GM12878 (cell line): ENCODE results near the gene NFASC. TPM values are rescaled to one million over a fixed set of nuclear protein-coding genes. Genes with fewer than 3 reads are reported as not detected.

Source experiments
- ATAC-seq: fragments of 200-7000 bp; cut with Tn5 transposase; 3 replicates; pipeline ENCODE4 v1.9.1; 2020; ENCODE audit warnings: mild to moderate bottlenecking, moderate library complexity
- BruUV-seq: library from RNA; stranded (reverse); fragments of 400-500 nt; replicated peaks from 2 replicates; lab custom pipeline; 2021; lab: Mats Ljungman, UMichigan
- CTCF ChIA-PET: fragments of 300-600 bp; sonication (Branson Sonifier 250); formaldehyde crosslinking; extraction: SDS; loops from one replicate; lab custom pipeline; 2021; ENCODE audit warnings: inconsistent platforms; lab: Yijun Ruan, JAX
- POLR2A ChIA-PET: fragments of 350-600 bp; formaldehyde crosslinking; extraction: SDS; loops from one replicate; lab custom pipeline; 2021; ENCODE audit warnings: inconsistent platforms; lab: Charles Lee
- RAD21 ChIA-PET: fragments of 300-600 bp; sonication (Branson Sonifier 250); formaldehyde crosslinking; loops from one replicate; lab custom pipeline; 2023; ENCODE audit warnings: antibody characterized with exemption; ENCODE audit not compliant: unreplicated experiment; lab: Charles Lee
- SMC1A ChIA-PET: fragments of 300-600 bp; sonication (Branson Sonifier 250); formaldehyde crosslinking; loops from one replicate; lab custom pipeline; 2023; ENCODE audit not compliant: unreplicated experiment, uncharacterized antibody; lab: Charles Lee
- DNase-seq: peaks from one replicate; pipeline ENCODE4 v3.0.0-alpha.2; 2011; ENCODE audit warnings: low read depth, low spot score
- FAIRE-seq: peaks from 3 replicates; lab custom pipeline; 2011; peaks lifted over from hg19 to GRCh38; lab: Jason Lieb, UNC
- H2AFZ ChIP-seq: 2 replicates; pipeline ENCODE4 v1.6.0; 2011; ENCODE audit warnings: low read depth, low read length, control low read depth; ENCODE audit not compliant: control insufficient read depth
- H3K27ac ChIP-seq: 2 replicates; pipeline ENCODE4 v1.5.1; 2011; ENCODE audit warnings: control low read depth; ENCODE audit not compliant: control insufficient read depth, insufficient read depth
- H3K27me3 ChIP-seq, 2 experiments: replicated peaks in 1 of 2; 2 replicates each; pipeline versions ENCODE4 v1.6.0 to v1.6.1; 2011; ENCODE audit warnings: low read length in 1 of 2; ENCODE audit not compliant: control insufficient read depth in 2 of 2, insufficient read depth in 2 of 2
- H3K36me3 ChIP-seq, 2 experiments: 2 replicates each; pipeline ENCODE4 v1.5.1; 2011; ENCODE audit warnings: low read length in 1 of 2; ENCODE audit not compliant: control insufficient read depth in 2 of 2, insufficient read depth in 2 of 2
- H3K4me1 ChIP-seq: 2 replicates; pipeline ENCODE4 v1.6.1; 2011; ENCODE audit warnings: mild to moderate bottlenecking, low read length, moderate library complexity, mixed read lengths; ENCODE audit not compliant: control insufficient read depth, insufficient read depth
- H3K4me2 ChIP-seq: 2 replicates; pipeline ENCODE4 v1.6.0; 2011; ENCODE audit warnings: control low read depth; ENCODE audit not compliant: control insufficient read depth, insufficient read depth
- H3K4me3 ChIP-seq: fragments of 200-600 bp; sonication (generic); 2 replicates; pipeline ENCODE4 v1.5.1; 2016
- H3K79me2 ChIP-seq: 2 replicates; pipeline ENCODE4 v1.6.0; 2011; ENCODE audit warnings: low read length; ENCODE audit not compliant: control insufficient read depth, insufficient read depth
- H3K9ac ChIP-seq: 2 replicates; pipeline ENCODE4 v1.8.0; 2011; ENCODE audit warnings: low read length, control low read depth, mixed read lengths; ENCODE audit not compliant: control insufficient read depth, insufficient read depth
- H3K9me3 ChIP-seq: replicated peaks from 3 replicates; pipeline ENCODE4 v1.5.1; 2011; ENCODE audit warnings: mild to moderate bottlenecking, low read length; ENCODE audit not compliant: control insufficient read depth, insufficient read depth
- H4K20me1 ChIP-seq: 2 replicates; pipeline ENCODE4 v1.6.0; 2011; ENCODE audit not compliant: control insufficient read depth, insufficient read depth
- BCL11A ChIP-seq: IDR thresholded peaks from 2 replicates; pipeline ENCODE4 v1.6.1; 2011; ENCODE audit warnings: low read depth, low read length
- BMI1 ChIP-seq: fragments of 450-650 bp; IDR thresholded peaks from 2 replicates; pipeline ENCODE4 v1.6.1; 2016; ENCODE audit warnings: mild to moderate bottlenecking, moderate library complexity, borderline replicate concordance
- CREB1 ChIP-seq: IDR thresholded peaks from 2 replicates; pipeline ENCODE4 v1.6.1; 2012; ENCODE audit warnings: low read depth, mild to moderate bottlenecking, inconsistent platforms
- FOS ChIP-seq: IDR thresholded peaks from 3 replicates; pipeline ENCODE4 v1.6.1; 2011; ENCODE audit warnings: borderline replicate concordance; ENCODE audit not compliant: insufficient read length; ENCODE audit errors: extremely low read depth
- MEF2A ChIP-seq: IDR thresholded peaks from 2 replicates; pipeline ENCODE4 v1.6.1; 2011; ENCODE audit warnings: low read depth, mild to moderate bottlenecking, low read length, moderate library complexity; ENCODE audit not compliant: insufficient read depth
- MEF2B ChIP-seq: fragments of 450-650 bp; IDR thresholded peaks from 2 replicates; pipeline ENCODE4 v1.6.1; 2018; ENCODE audit warnings: mild to moderate bottlenecking, moderate library complexity; ENCODE audit not compliant: partially characterized antibody, poor library complexity, severe bottlenecking
- NFIC ChIP-seq: IDR thresholded peaks from 2 replicates; pipeline ENCODE4 v1.6.1; 2012; ENCODE audit warnings: low read depth, mild to moderate bottlenecking, inconsistent platforms, low read length, moderate library complexity
- POLR2A ChIP-seq: IDR thresholded peaks from 2 replicates; pipeline ENCODE4 v1.6.1; 2011; ENCODE audit warnings: low read depth, mild to moderate bottlenecking, low read length
- RBBP5 ChIP-seq: fragments of 200-600 bp; sonication (generic); conservative IDR thresholded peaks from 2 replicates; pipeline ENCODE4 v1.6.1; 2016
- RUNX3 ChIP-seq: IDR thresholded peaks from 2 replicates; pipeline ENCODE4 v1.6.1; 2012; ENCODE audit warnings: low read length, inconsistent platforms
- SPI1 ChIP-seq: IDR thresholded peaks from 2 replicates; pipeline ENCODE4 v1.6.1; 2011; ENCODE audit warnings: low read depth, mild to moderate bottlenecking, low read length, moderate library complexity, borderline replicate concordance; ENCODE audit not compliant: insufficient read depth
- SUPT20H ChIP-seq: IDR thresholded peaks from 2 replicates; pipeline ENCODE4 v1.6.1; 2011; ENCODE audit warnings: low read depth, mild to moderate bottlenecking, low read length, moderate library complexity, borderline replicate concordance; ENCODE audit not compliant: control insufficient read depth
- TARDBP ChIP-seq: IDR thresholded peaks from 2 replicates; pipeline ENCODE4 v1.6.1; 2016; ENCODE audit warnings: borderline replicate concordance
- WRNIP1 ChIP-seq: IDR thresholded peaks from 2 replicates; pipeline ENCODE4 v1.6.1; 2011; ENCODE audit warnings: low read depth, low read length, improper control_type of control experiment, borderline replicate concordance
- ZSCAN29 ChIP-seq: fragments of 450-650 bp; IDR thresholded peaks from 2 replicates; pipeline ENCODE4 v1.6.1; 2017; ENCODE audit warnings: mild to moderate bottlenecking, moderate library complexity
- WGBS: methylation state at CpG from one replicate; pipeline ENCODE4 v1.1.6; 2016; ENCODE audit warnings: low lambda C conversion rate; ENCODE audit not compliant: insufficient replicate concordance, insufficient coverage; ENCODE audit errors: missing lambda C conversion rate; 5-methylcytosine and 5-hydroxymethylcytosine counted together
- in situ Hi-C: fragments of 300-500 bp; cut with MboI; formaldehyde crosslinking; loops from 9 replicates; pipeline ENCODE4 v1.14.3; 2018; ENCODE audit warnings: mixed read lengths
- intact Hi-C: fragments of 100-400 bp; cut with micrococcal nuclease; formaldehyde crosslinking; loops from one replicate; pipeline ENCODE4 v1.14.2; 2022; ENCODE audit not compliant: unreplicated experiment
- polyA plus RNA-seq, 11 experiments: library from polyadenylated mRNA; depleted of rRNA in 4 of 11; unstranded in 6 of 11; stranded (reverse) in 5 of 11; fragments of >200 nt; fragmentation: Nextera tagmentation in 4 of 11; fragmentation: Illumina TruSeq in 1 of 11; extraction: Ambion mirVana in 4 of 11; extraction: Trizol in 1 of 11; gene quantifications; 1 replicate in 1 of 11; 2 replicates in 10 of 11; pipeline versions ENCODE4 v1.2.1 to v1.2.3, GENCODE V29; 2011 to 2016; ENCODE audit warnings: inconsistent platforms in 2 of 11, missing spikeins in 2 of 11, low read depth in 1 of 11
- total RNA-seq, 4 experiments: library from RNA; depleted of rRNA in 3 of 4; stranded (reverse); fragments of >200 nt in 3 of 4; fragmentation: Illumina TruSeq in 1 of 4; extraction: Trizol in 1 of 4; gene quantifications; 2 replicates each; pipeline versions ENCODE4 v1.2.1 to v1.2.3, GENCODE V29; 2013 to 2021

NFASC gene
- total and polyA plus RNA-seq, 10 of the 15 experiments (the other 5 are each of a cell fraction or from before 2014, with no cell fraction given): 0.04 to 0.31 (median 0.12) TPM; not detected in 4

DNA sequence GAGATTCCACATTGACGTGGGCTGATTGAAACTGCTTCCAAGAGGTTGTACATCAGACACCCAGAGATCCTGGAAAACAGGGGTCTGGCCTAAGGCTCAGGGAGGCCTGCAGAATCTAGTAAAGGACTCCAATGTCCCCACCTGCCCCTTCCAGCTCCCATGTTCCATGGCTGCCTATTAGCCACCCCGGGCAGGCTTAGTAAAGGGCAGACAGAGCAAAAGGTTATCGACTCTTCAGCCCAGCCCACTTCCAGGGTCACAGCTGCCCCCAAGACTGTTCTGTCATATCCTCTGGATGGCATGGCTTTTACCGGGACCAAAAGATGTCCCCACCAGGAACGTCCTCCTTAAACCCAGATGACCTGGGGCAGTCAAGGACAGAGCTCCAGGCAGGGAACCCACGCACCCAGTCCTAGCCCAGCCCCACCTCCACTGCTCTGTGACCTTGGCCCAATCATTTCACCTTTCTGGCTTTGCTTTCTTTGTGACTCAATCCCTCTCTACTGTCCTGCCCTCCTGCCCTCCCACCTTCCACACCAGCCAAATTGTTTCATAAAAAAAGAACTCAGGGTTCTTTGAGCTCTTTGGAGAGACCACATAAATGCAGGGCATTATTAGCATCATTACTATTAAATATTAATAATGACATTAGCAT lies 167.6 kb downstream of the NFASC start:
- no peak for TF ChIP-seq BCL11A
- RAD21 ChIA-PET: interaction anchor here (0.8 kb wide), 1 partner anchor 24 kb away, joined by 3 read pairs; no protein-coding TSS in a partner anchor
- intact Hi-C loops (no loop called here), in situ Hi-C loops (no loop called here)
- no peak overlapping the region for H3K4me2 ChIP-seq
- BruUV-seq: no TSS peak
- SMC1A ChIA-PET: interaction anchor here (0.6 kb wide), 1 partner anchor 15 kb away, joined by 3 read pairs; no protein-coding TSS in a partner anchor
- FAIRE-seq: no peak
- no peak overlapping the region for H3K4me3 ChIP-seq
- H3K4me1 ChIP-seq: no peaks in the 10 kb centered on the region
- H3K9me3 ChIP-seq: no peaks in the 10 kb centered on the region
- ATAC-seq: no peak
- H4K20me1 ChIP-seq: no peaks in the 10 kb centered on the region
- CTCF ChIA-PET: interaction anchor here (2.9 kb wide), 1 partner anchor 23 kb away, joined by 14 read pairs; no protein-coding TSS in a partner anchor
- POLR2A ChIA-PET: no interaction called here
- H3K79me2 ChIP-seq: no peaks in the 10 kb centered on the region
- no peak overlapping the region for H3K9ac ChIP-seq
- H3K27ac ChIP-seq: no peak overlapping the region
- H2AFZ ChIP-seq: no peak overlapping the region
- H3K36me3 ChIP-seq: no peaks in the 10 kb centered on the region
- H3K27me3 ChIP-seq: peaks cover 0 to 5% of the 10 kb centered on the region in 2 experiments
- DNase-seq: no peak
- WGBS: 22% methylated on average over 6 of the region's 6 CpGs

DNA sequence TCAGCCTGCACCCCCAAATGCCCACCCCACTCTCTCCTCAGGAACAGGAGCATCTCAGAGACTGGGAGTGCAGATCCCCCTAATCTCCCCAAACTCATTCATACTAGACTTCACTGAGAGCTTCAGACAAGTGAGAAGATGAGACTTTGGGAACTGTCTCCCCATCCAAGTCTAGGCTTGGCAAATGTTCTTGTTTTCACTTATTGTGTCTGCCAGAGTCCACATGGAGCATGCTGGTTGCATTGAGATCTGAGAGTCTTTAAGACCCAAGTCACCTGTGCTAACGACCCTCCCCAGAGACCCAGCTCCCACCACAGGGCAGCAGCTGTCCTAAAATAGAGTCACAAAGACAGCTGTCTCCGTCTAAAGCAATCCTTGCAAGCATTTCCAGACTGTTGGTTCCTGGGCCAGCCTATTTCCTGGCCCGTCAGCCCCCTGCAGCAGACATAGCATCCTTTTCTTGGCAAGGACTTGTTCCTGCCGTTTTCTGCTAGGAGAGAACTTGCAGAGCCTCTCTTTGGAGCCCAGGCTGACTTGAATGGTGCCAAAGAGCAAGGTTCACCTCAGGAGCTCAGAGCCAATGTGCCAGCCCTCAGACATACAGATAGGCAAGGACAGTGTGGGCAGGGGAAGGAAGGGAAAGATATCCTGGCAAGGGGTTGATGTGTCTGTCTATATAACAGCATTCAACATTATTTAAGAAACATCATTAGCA lies 170.5 kb downstream of the NFASC start:
- WGBS: 1% methylated on average over 4 of the region's 4 CpGs
- Histone ChIP-seq H3K36me3 (no peaks in the 10 kb centered on the region), H3K27me3 (peaks cover 0 to 15% of the 10 kb centered on the region in 2 experiments)
- ChIA-PET SMC1A (no interaction called here), POLR2A (no interaction called here)
- BruUV-seq: no TSS peak
- TF ChIP-seq FOS (no peak), CREB1 (no peak), MEF2A (no peak), RUNX3 (no peak), POLR2A (no peak), BMI1 (no peak), NFIC (no peak), SPI1 (no peak), TARDBP (no peak), RBBP5 (no peak), ZSCAN29 (no peak), MEF2B (no peak), WRNIP1 (no peak), SUPT20H (no peak)
- TF ChIP-seq, all 136 proteins: peak for 0
- no peak for ATAC-seq
- no peak for FAIRE-seq
- Histone ChIP-seq H3K4me1 (no peaks in the 10 kb centered on the region), H2AFZ (no peak overlapping the region), H3K9me3 (no peaks in the 10 kb centered on the region), H4K20me1 (no peaks in the 10 kb centered on the region), H3K9ac (no peak overlapping the region), H3K27ac (no peak overlapping the region), H3K79me2 (no peaks in the 10 kb centered on the region), H3K4me3 (no peak overlapping the region), H3K4me2 (no peak overlapping the region)
- no peak for DNase-seq
- in situ Hi-C loops (no loop called here), intact Hi-C loops (no loop called here)
- ChIA-PET CTCF (interaction anchor here (0.8 to 2.6 kb wide), 3 partner anchors 20 to 215 kb away, joined by 3 to 12 read pairs (median 3); no protein-coding TSS in a partner anchor), RAD21 (no interaction called here)
